Measurements from ENCODE around the gene ULBP3.
"Not testable (repeated sequence)": the region's sequence is repeated elsewhere in the genome, so short reads cannot be mapped to it uniquely, and the experiment has no call there.

ULBP3 gene

GRCh38 chr6:150026976-150027805, 41.7 kb downstream of the ULBP3 start:
- no peak for DNase-seq
- no peak for TF ChIP-seq GATA1 (IDR thresholded peaks at IDR 0.05; ENCODE audit: low read depth, low read length)
- TF ChIP-seq POLR2A (IDR thresholded peaks at IDR 0.05; ENCODE audit: low read length), result no peak

GRCh38 chr6:150025201-150025917, 43.6 kb downstream of the ULBP3 start, which contains the start of gene RAET1L:
RAET1L (minus strand) TSS chr6:150025532; CDS start chr6:150025471, 61 bp downstream.
- no peak for TF ChIP-seq POLR2A (IDR thresholded peaks at IDR 0.05; ENCODE audit: low read length)
- no peak for TF ChIP-seq GATA1 (IDR thresholded peaks at IDR 0.05; ENCODE audit: low read depth, low read length)
- no peak for DNase-seq

GRCh38 chr6:150024646-150025155, 44.2 kb downstream of the ULBP3 start:
- DNase-seq, result no peak
- no peak for TF ChIP-seq GATA1 (IDR thresholded peaks at IDR 0.05; ENCODE audit: low read depth, low read length)
- TF ChIP-seq POLR2A (IDR thresholded peaks at IDR 0.05; ENCODE audit: low read length), result no peak

- DNase-seq, result not testable (repeated sequence)
Measured at GRCh38 chr6:150024021-150024420, 44.9 kb downstream of the ULBP3 start.

- DNase-seq, result not testable (repeated sequence)
Measured at GRCh38 chr6:150021870-150022269, 47.1 kb downstream of the ULBP3 start.

GRCh38 chr6:150018846-150019580, 49.9 kb downstream of the ULBP3 start:
- TF ChIP-seq GATA1 (IDR thresholded peaks at IDR 0.05; ENCODE audit: low read depth, low read length) (no peak), POLR2A (IDR thresholded peaks at IDR 0.05; ENCODE audit: low read length) (no peak)

GRCh38 chr6:150017186-150017521, 51.8 kb downstream of the ULBP3 start:
- not testable (repeated sequence) for DNase-seq

More at GRCh38 chr6:150018846-150019580, 49.9 kb downstream of the ULBP3 start:
- DNase-seq, result no peak

- DNase-seq, result peak; percentile 52 to 75
- TF ChIP-seq POLR2A (IDR thresholded peaks at IDR 0.05; ENCODE audit: low read length) (no peak), GATA1 (IDR thresholded peaks at IDR 0.05; ENCODE audit: low read depth, low read length) (no peak)
Measured at GRCh38 chr6:150016324-150017185, 52.4 kb downstream of the ULBP3 start.

- DNase-seq, result peak; percentile 18 to 42
Measured at GRCh38 chr6:150015281-150016001, 53.5 kb downstream of the ULBP3 start.

GRCh38 chr6:150014623-150015280, 54.2 kb downstream of the ULBP3 start:
- not testable (repeated sequence) for DNase-seq

- not testable (repeated sequence) for DNase-seq
Measured at GRCh38 chr6:150013785-150014622, 54.9 kb downstream of the ULBP3 start.

- peak in 1 of 2 experiments; percentile 58 for DNase-seq
Measured at GRCh38 chr6:150012846-150013784, 55.8 kb downstream of the ULBP3 start.

Measured in erythroblast (primary cell).